ENCODE measurements around the gene NMRAL1. TPM values are rescaled to one million over a fixed set of nuclear protein-coding genes. Genes with fewer than 3 reads are reported as not detected.

The NMRAL1 gene
- polyA plus RNA-seq, 3 donors: 39.2 to 57.0 (median 49.4) TPM

- peak; percentile 76 to 84 (median 83) for DNase-seq
Measured at GRCh38 chr16:4506450-4506849, 32.0 kb upstream of the NMRAL1 start.

DNA sequence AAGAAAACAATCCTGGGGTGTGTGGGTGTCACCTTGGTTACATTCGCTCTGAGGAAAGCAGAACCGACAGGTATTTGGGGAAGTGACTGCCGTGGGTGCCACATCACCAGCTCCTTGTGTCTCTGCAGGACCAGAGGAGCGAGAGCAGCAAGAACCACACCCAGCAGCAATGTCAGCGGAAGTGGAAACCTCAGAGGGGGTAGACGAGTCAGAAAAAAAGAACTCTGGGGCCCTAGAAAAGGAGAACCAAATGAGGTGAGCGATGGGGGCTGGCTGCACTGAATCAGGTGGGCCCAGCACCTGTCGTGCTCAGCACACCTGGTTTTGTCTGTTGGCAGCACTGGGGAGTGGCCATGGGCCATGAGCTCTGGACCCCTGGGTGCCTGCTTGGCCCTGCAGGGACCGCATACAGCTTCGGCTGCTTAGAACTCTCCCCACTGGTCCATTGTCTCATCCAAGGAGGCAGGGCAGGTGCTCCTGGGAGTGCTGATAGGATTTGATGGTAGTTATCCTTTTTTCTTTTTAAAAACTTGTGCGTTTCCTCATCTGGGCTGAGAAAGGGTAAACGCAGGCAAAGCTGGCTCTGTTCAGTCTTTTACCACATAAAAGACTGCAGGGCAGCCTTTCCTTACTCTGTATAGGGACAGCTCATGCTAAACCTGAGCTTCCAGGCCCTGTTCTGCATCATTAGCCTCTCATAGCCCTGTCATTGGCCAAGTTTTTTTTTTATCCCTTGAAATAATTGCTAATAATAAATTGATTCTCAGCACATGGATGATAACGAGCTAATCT, 31.1 kb upstream of the NMRAL1 start:
- Histone ChIP-seq H3K27me3 (ENCODE audit: control insufficient read depth in 2 of 2, insufficient read depth in 2 of 2, low read length in 2 of 2) (no peaks in the 10 kb centered on the region), H3K79me2 (ENCODE audit: insufficient read depth, low read length) (peaks cover 12% of the 10 kb centered on the region), H3K4me3 (replicated peaks in 1 of 3; ENCODE audit: low read depth in 2 of 3, low read length in 3 of 3) (peak overlapping the region in 1 of 3 experiments; percentile 37), H4K20me1 (ENCODE audit: insufficient read depth, low read length) (no peaks in the 10 kb centered on the region), H3K4me1 (ENCODE audit: control insufficient read depth in 1 of 2, insufficient read depth in 2 of 2, low read length in 2 of 2) (peaks cover 23 to 29% of the 10 kb centered on the region in 2 donors), H2AFZ (ENCODE audit: insufficient read depth, low read depth, low read length, poor library complexity, severe bottlenecking) (no peak overlapping the region), H3K36me3 (replicated peaks in 1 of 2; ENCODE audit: control insufficient read depth in 1 of 2, insufficient read depth in 2 of 2, low read length in 2 of 2) (peaks cover 30 to 36% of the 10 kb centered on the region in 2 donors), H3K9ac (ENCODE audit: insufficient read depth, low read length, poor library complexity, severe bottlenecking) (no peak overlapping the region), H3K27ac (ENCODE audit: low read depth in 1 of 2, low read length in 2 of 2) (peak overlapping the region; percentile 62 to 84), H3K9me3 (replicated peaks in 1 of 2; ENCODE audit: control insufficient read depth in 1 of 2, insufficient read depth in 1 of 2, low read length in 2 of 2) (no peaks in the 10 kb centered on the region), H3K4me2 (replicated peaks; ENCODE audit: extremely low read depth, low read length, poor library complexity, severe bottlenecking) (peak overlapping the region; percentile 50)
- peaks cover 0 to 4% (median 0%) of the 10 kb centered on the region in 7 donors for H3K9me3 Mint-ChIP-seq
- peak overlapping the region; percentile 34 to 53 for H3K4me3 Mint-ChIP-seq
- H3K4me1 Mint-ChIP-seq: peaks cover 36% of the 10 kb centered on the region
- peak; percentile 82 to 88 (median 83) for DNase-seq
- intact Hi-C loops (cut with micrococcal nuclease): loop anchor here (1.0 to 5.0 kb wide), 4 partner anchors 29 to 82 kb away; partner anchors contain the start of gene HMOX2 (in 1 of the 2)
- H3K27me3 Mint-ChIP-seq (ENCODE audit: low read depth in 3 of 3): peaks cover 0 to 2% (median 2%) of the 10 kb centered on the region in 3 donors
- peaks cover 30 to 42% of the 10 kb centered on the region in 2 donors for H3K36me3 Mint-ChIP-seq
- H3K27ac Mint-ChIP-seq: peak overlapping the region; percentile 86 to 96 (median 94)
- 2% methylated on average over 7 of the region's 13 CpGs for WGBS (ENCODE audit: insufficient coverage)
- TF ChIP-seq, protein P1, sequence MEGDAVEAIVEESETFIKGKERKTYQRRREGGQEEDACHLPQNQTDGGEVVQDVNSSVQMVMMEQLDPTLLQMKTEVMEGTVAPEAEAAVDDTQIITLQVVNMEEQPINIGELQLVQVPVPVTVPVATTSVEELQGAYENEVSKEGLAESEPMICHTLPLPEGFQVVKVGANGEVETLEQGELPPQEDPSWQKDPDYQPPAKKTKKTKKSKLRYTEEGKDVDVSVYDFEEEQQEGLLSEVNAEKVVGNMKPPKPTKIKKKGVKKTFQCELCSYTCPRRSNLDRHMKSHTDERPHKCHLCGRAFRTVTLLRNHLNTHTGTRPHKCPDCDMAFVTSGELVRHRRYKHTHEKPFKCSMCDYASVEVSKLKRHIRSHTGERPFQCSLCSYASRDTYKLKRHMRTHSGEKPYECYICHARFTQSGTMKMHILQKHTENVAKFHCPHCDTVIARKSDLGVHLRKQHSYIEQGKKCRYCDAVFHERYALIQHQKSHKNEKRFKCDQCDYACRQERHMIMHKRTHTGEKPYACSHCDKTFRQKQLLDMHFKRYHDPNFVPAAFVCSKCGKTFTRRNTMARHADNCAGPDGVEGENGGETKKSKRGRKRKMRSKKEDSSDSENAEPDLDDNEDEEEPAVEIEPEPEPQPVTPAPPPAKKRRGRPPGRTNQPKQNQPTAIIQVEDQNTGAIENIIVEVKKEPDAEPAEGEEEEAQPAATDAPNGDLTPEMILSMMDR (IDR thresholded peaks at IDR 0.05): no peak

More at GRCh38 chr16:4506450-4506849, 32.0 kb upstream of the NMRAL1 start:
- H3K4me3 ChIP-seq (replicated peaks in 1 of 3; ENCODE audit: low read depth in 2 of 3, low read length in 3 of 3): no peak overlapping the region
- Mint-ChIP-seq H3K27me3 (ENCODE audit: low read depth in 3 of 3) (peaks cover 0 to 2% (median 2%) of the 10 kb centered on the region in 3 donors), H3K4me1 (peaks cover 40% of the 10 kb centered on the region), H3K36me3 (peaks cover 35 to 45% of the 10 kb centered on the region in 2 donors), H3K4me3 (no peak overlapping the region), H3K9me3 (peaks cover 0 to 4% (median 0%) of the 10 kb centered on the region in 7 donors), H3K27ac (peak overlapping the region in 6 of 7 donors; percentile 80 to 96 (median 90))
- no peak overlapping the region for H3K9ac ChIP-seq (ENCODE audit: insufficient read depth, low read length, poor library complexity, severe bottlenecking)
- H3K36me3 ChIP-seq (replicated peaks in 1 of 2; ENCODE audit: control insufficient read depth in 1 of 2, insufficient read depth in 2 of 2, low read length in 2 of 2): peaks cover 30 to 36% of the 10 kb centered on the region in 2 donors
- H2AFZ ChIP-seq (ENCODE audit: insufficient read depth, low read depth, low read length, poor library complexity, severe bottlenecking): no peak overlapping the region
- H3K27ac ChIP-seq (ENCODE audit: low read depth in 1 of 2, low read length in 2 of 2): peak overlapping the region in 1 of 2 donors; percentile 84
- TF ChIP-seq, protein P1 (IDR thresholded peaks at IDR 0.05): peak; percentile 91
- intact Hi-C loops (cut with micrococcal nuclease): loop anchor here (1.0 to 5.0 kb wide), 3 partner anchors 42 to 81 kb away; no protein-coding TSS in a partner anchor
- no peaks in the 10 kb centered on the region for H3K9me3 ChIP-seq (replicated peaks in 1 of 2; ENCODE audit: control insufficient read depth in 1 of 2, insufficient read depth in 1 of 2, low read length in 2 of 2)
- H3K4me2 ChIP-seq (replicated peaks; ENCODE audit: extremely low read depth, low read length, poor library complexity, severe bottlenecking): no peak overlapping the region
- no peaks in the 10 kb centered on the region for H4K20me1 ChIP-seq (ENCODE audit: insufficient read depth, low read length)
- peaks cover 32 to 38% of the 10 kb centered on the region in 2 donors for H3K4me1 ChIP-seq (ENCODE audit: control insufficient read depth in 1 of 2, insufficient read depth in 2 of 2, low read length in 2 of 2)
- peaks cover 11% of the 10 kb centered on the region for H3K79me2 ChIP-seq (ENCODE audit: insufficient read depth, low read length)
- no peaks in the 10 kb centered on the region for H3K27me3 ChIP-seq (ENCODE audit: control insufficient read depth in 2 of 2, insufficient read depth in 2 of 2, low read length in 2 of 2)
- WGBS (ENCODE audit: insufficient coverage): 7% methylated on average over 3 of the region's 3 CpGs

Data from CD14-positive monocyte (primary cell).